Neural progenitor cell (in vitro differentiated cells): Measurements from ENCODE around the gene EYS. TPM values are rescaled to one million over a fixed set of nuclear protein-coding genes. Genes with fewer than 3 reads are reported as not detected.

Source experiments
- DNase-seq: peaks from one replicate; pipeline ENCODE4 v3.0.0-alpha.2; 2016; ENCODE audit warnings: low spot score
- H2AFZ ChIP-seq: fragments of 200-600 bp; sonication (generic); replicated peaks from 2 replicates; pipeline ENCODE4 v1.6.1; 2016; ENCODE audit warnings: antibody characterized with exemption
- H3F3A ChIP-seq: fragments of 200-600 bp; sonication (generic); 2 replicates; pipeline ENCODE4 v1.6.1; 2016; ENCODE audit warnings: antibody characterized with exemption, low read depth
- H3K27ac ChIP-seq: fragments of 200-600 bp; sonication (generic); 2 replicates; pipeline ENCODE4 v1.5.1; 2016; ENCODE audit warnings: mild to moderate bottlenecking
- H3K27me3 ChIP-seq: fragments of 200-600 bp; sonication (generic); 2 replicates; pipeline ENCODE4 v1.6.1; 2016; ENCODE audit warnings: mild to moderate bottlenecking, moderate library complexity
- H3K36me3 ChIP-seq: fragments of 200-600 bp; sonication (generic); 2 replicates; pipeline ENCODE4 v1.5.1; 2016
- H3K4me1 ChIP-seq: fragments of 200-600 bp; sonication (generic); 2 replicates; pipeline ENCODE4 v1.6.1; 2016; ENCODE audit warnings: mixed run types
- H3K4me2 ChIP-seq: fragments of 200-600 bp; sonication (generic); 2 replicates; pipeline ENCODE4 v1.6.1; 2016
- H3K4me3 ChIP-seq: fragments of 200-600 bp; sonication (generic); 2 replicates; pipeline ENCODE4 v1.5.1; 2016
- H3K79me2 ChIP-seq: fragments of 200-600 bp; sonication (generic); 2 replicates; pipeline ENCODE4 v1.6.1; 2016; ENCODE audit warnings: low read depth
- H3K9ac ChIP-seq: fragments of 200-600 bp; sonication (generic); 2 replicates; pipeline ENCODE4 v1.6.1; 2016
- H3K9me3 ChIP-seq: fragments of 200-600 bp; sonication (generic); 2 replicates; pipeline ENCODE4 v1.5.1; 2016; ENCODE audit warnings: low read depth
- H4K20me1 ChIP-seq: fragments of 200-600 bp; sonication (generic); 2 replicates; pipeline ENCODE4 v1.6.1; 2016; ENCODE audit warnings: low read depth
- H3K27ac Mint-ChIP-seq: 3 replicates; pipeline ENCODE4 v1.8.0; 2021; ENCODE audit warnings: mixed read lengths
- H3K27me3 Mint-ChIP-seq: 2 replicates; pipeline ENCODE4 v1.8.0; 2022; ENCODE audit warnings: low read depth, mild to moderate bottlenecking, inconsistent platforms, moderate library complexity, mixed read lengths; ENCODE audit not compliant: insufficient read depth
- H3K36me3 Mint-ChIP-seq: 3 replicates; pipeline ENCODE4 v1.8.0; 2021; ENCODE audit warnings: mixed read lengths
- H3K4me1 Mint-ChIP-seq: 3 replicates; pipeline ENCODE4 v1.8.0; 2021; ENCODE audit warnings: mixed read lengths
- H3K4me3 Mint-ChIP-seq: 3 replicates; pipeline ENCODE4 v1.8.0; 2021; ENCODE audit warnings: mild to moderate bottlenecking, moderate library complexity, mixed read lengths
- H3K9me3 Mint-ChIP-seq: 3 replicates; pipeline ENCODE4 v1.8.0; 2020; ENCODE audit warnings: mixed read lengths
- EZH2 ChIP-seq: fragments of 200-600 bp; sonication (generic); IDR thresholded peaks from 2 replicates; pipeline ENCODE4 v1.6.1; 2017; ENCODE audit warnings: antibody characterized with exemption, mild to moderate bottlenecking, moderate library complexity
- EZH2phosphoT487 ChIP-seq: fragments of 200-600 bp; sonication (generic); IDR thresholded peaks from 2 replicates; pipeline ENCODE4 v1.6.1; 2017; ENCODE audit warnings: antibody characterized with exemption
- total RNA-seq: library from RNA; depleted of rRNA; stranded (reverse); fragments of >200 nt; gene quantifications from 2 replicates; pipeline ENCODE4 v1.2.3, GENCODE V29; 2015; ENCODE audit warnings: low replicate concordance
- TF ChIP-seq, protein P1 (sequence below): fragments of 200-600 bp; sonication (generic); IDR thresholded peaks from 2 replicates; pipeline ENCODE4 v1.5.1; 2017; ENCODE audit warnings: antibody characterized with exemption, mild to moderate bottlenecking

EYS gene
- total RNA-seq, 1 donor from 2014 or later = not detected

DNA sequence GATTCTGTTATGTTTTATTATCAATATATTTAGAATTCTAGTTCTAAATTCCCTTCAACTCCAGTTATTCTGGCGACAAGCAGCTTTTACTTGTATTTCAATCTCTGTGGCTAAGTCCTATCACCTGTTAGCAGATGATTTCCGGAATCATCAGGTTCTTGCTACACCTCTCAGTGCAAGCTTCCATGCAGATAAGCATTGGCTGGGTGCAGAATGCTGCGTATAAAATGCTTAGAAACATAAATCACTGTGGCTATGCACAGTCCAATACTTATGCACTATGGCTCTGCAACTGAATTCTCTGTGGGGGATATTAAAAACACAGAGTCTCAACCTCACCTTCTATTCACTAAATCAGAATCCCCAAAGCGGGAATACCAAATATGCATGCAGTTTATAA is 720.0 kb downstream of the EYS start:
- TF ChIP-seq EZH2 = no peak
- TF ChIP-seq, protein P1, sequence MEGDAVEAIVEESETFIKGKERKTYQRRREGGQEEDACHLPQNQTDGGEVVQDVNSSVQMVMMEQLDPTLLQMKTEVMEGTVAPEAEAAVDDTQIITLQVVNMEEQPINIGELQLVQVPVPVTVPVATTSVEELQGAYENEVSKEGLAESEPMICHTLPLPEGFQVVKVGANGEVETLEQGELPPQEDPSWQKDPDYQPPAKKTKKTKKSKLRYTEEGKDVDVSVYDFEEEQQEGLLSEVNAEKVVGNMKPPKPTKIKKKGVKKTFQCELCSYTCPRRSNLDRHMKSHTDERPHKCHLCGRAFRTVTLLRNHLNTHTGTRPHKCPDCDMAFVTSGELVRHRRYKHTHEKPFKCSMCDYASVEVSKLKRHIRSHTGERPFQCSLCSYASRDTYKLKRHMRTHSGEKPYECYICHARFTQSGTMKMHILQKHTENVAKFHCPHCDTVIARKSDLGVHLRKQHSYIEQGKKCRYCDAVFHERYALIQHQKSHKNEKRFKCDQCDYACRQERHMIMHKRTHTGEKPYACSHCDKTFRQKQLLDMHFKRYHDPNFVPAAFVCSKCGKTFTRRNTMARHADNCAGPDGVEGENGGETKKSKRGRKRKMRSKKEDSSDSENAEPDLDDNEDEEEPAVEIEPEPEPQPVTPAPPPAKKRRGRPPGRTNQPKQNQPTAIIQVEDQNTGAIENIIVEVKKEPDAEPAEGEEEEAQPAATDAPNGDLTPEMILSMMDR = no peak
- no peak for TF ChIP-seq EZH2phosphoT487
- Histone ChIP-seq H4K20me1 (no peaks in the 10 kb centered on the region), H3K9ac (no peak overlapping the region), H3F3A (no peaks in the 10 kb centered on the region), H2AFZ (no peak overlapping the region), H3K27ac (no peak overlapping the region), H3K79me2 (no peaks in the 10 kb centered on the region), H3K36me3 (no peaks in the 10 kb centered on the region), H3K4me1 (peaks cover 3% of the 10 kb centered on the region), H3K27me3 (no peaks in the 10 kb centered on the region), H3K9me3 (no peaks in the 10 kb centered on the region), H3K4me2 (no peak overlapping the region), H3K4me3 (no peak overlapping the region)
- DNase-seq = no peak
- no peaks in the 10 kb centered on the region for H3K4me1 Mint-ChIP-seq
- no peaks in the 10 kb centered on the region for H3K9me3 Mint-ChIP-seq
- no peak overlapping the region for H3K4me3 Mint-ChIP-seq
- no peaks in the 10 kb centered on the region for H3K36me3 Mint-ChIP-seq
- H3K27me3 Mint-ChIP-seq = no peaks in the 10 kb centered on the region
- H3K27ac Mint-ChIP-seq = no peak overlapping the region

DNA sequence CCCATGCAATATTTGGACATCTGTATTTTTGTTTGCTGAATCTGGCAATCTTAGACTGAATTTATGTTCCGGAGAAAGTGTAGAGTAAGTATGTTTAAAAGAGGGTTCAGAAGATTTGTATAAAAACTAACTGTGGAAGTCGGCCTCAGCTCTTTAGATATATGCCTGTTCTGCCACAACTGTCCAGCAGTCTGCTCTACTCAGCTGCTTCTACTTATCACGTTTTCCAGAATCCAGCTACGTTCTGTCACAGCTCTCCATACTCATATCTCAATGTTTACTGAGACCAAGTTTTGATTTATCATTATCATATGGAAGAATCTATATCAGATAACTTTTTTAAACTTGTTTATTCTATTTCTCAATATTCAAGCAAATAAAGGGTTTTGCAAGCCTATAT is 721.3 kb downstream of the EYS start:
- H3K4me3 Mint-ChIP-seq = no peak overlapping the region
- no peak for DNase-seq
- H3K27me3 ChIP-seq = no peaks in the 10 kb centered on the region
- H3K4me1 ChIP-seq = peaks cover 3% of the 10 kb centered on the region
- H3K4me2 ChIP-seq = no peak overlapping the region
- H3K79me2 ChIP-seq = no peaks in the 10 kb centered on the region
- H4K20me1 ChIP-seq = no peaks in the 10 kb centered on the region
- H3K27ac ChIP-seq = no peak overlapping the region
- H3K27me3 Mint-ChIP-seq = no peaks in the 10 kb centered on the region
- H3K36me3 Mint-ChIP-seq = no peaks in the 10 kb centered on the region
- H3K9ac ChIP-seq = no peak overlapping the region
- H3K36me3 ChIP-seq = no peaks in the 10 kb centered on the region
- no peaks in the 10 kb centered on the region for H3K9me3 Mint-ChIP-seq
- H2AFZ ChIP-seq = no peak overlapping the region
- no peaks in the 10 kb centered on the region for H3K9me3 ChIP-seq
- no peak for TF ChIP-seq EZH2phosphoT487
- TF ChIP-seq, protein P1 = no peak
- no peak for TF ChIP-seq EZH2
- no peak overlapping the region for H3K4me3 ChIP-seq
- H3K4me1 Mint-ChIP-seq = no peaks in the 10 kb centered on the region
- no peak overlapping the region for H3K27ac Mint-ChIP-seq
- H3F3A ChIP-seq = no peaks in the 10 kb centered on the region

DNA sequence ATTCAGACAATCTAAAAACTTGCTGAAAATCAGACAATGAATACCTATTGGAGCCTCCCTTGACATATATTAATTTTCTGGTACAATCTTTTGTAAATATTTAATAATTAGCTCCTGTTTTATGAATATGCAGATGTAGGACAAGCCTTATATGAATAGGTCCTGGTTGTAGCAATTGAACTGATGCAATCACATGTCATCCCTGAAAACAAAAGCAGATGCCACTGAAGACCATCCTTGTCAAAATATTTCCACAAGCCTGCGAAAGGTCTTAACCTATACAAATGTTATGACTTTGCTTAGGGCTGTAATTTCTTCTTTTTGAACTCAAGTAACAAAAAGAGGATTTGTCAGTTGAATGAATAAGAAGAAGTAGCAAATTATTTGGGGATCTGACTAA is 722.1 kb downstream of the EYS start:
- Histone ChIP-seq H3K79me2 (no peaks in the 10 kb centered on the region), H3K9ac (no peak overlapping the region), H3K4me1 (peaks cover 3% of the 10 kb centered on the region), H3K4me3 (no peak overlapping the region), H2AFZ (no peak overlapping the region), H3K27me3 (no peaks in the 10 kb centered on the region), H3K4me2 (no peak overlapping the region), H4K20me1 (no peaks in the 10 kb centered on the region), H3K9me3 (no peaks in the 10 kb centered on the region), H3K36me3 (no peaks in the 10 kb centered on the region), H3K27ac (no peak overlapping the region), H3F3A (no peaks in the 10 kb centered on the region)
- no peaks in the 10 kb centered on the region for H3K9me3 Mint-ChIP-seq
- TF ChIP-seq EZH2 (no peak), EZH2phosphoT487 (no peak)
- TF ChIP-seq, protein P1 = no peak
- no peaks in the 10 kb centered on the region for H3K27me3 Mint-ChIP-seq
- H3K4me1 Mint-ChIP-seq = no peaks in the 10 kb centered on the region
- no peak overlapping the region for H3K4me3 Mint-ChIP-seq
- no peaks in the 10 kb centered on the region for H3K36me3 Mint-ChIP-seq
- H3K27ac Mint-ChIP-seq = no peak overlapping the region
- DNase-seq = no peak

DNA sequence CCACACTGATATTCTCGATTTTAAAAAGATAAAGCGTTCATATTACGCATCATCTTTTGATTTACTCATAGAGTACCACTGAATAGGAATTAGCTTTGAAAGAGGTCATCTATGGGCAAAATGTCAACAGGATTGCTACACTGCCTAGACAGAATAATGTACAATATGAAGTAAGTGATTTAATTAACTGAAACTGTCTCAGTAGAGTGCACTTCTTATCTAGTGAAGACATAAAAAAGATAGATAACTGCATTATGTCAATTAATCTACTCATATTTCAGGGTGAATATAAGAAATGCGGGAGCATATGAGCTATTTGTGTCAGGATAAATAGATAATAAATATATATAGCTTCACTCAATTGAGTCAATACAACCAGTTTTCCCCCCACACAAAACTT is 723.9 kb downstream of the EYS start:
- Histone ChIP-seq H4K20me1 (no peaks in the 10 kb centered on the region), H3F3A (no peaks in the 10 kb centered on the region), H3K9ac (no peak overlapping the region), H3K27me3 (no peaks in the 10 kb centered on the region), H3K79me2 (no peaks in the 10 kb centered on the region), H3K4me1 (peaks cover 3% of the 10 kb centered on the region), H3K4me2 (no peak overlapping the region), H3K4me3 (no peak overlapping the region), H3K9me3 (no peaks in the 10 kb centered on the region), H3K27ac (no peak overlapping the region), H2AFZ (no peak overlapping the region), H3K36me3 (no peaks in the 10 kb centered on the region)
- Mint-ChIP-seq H3K27me3 (no peaks in the 10 kb centered on the region), H3K9me3 (no peaks in the 10 kb centered on the region), H3K4me3 (no peak overlapping the region), H3K27ac (no peak overlapping the region), H3K36me3 (no peaks in the 10 kb centered on the region), H3K4me1 (no peaks in the 10 kb centered on the region)
- TF ChIP-seq, protein P1 = no peak
- TF ChIP-seq EZH2 (no peak), EZH2phosphoT487 (no peak)
- DNase-seq = no peak
